Heart left ventricle (tissue), 13 donors: Measurements from ENCODE around the gene CCDC201.
"Not testable (repeated sequence)": the region's sequence is repeated elsewhere in the genome, so short reads cannot be mapped to it uniquely, and the experiment has no call there.

Experiments used
- CTCF ChIP-seq, 12 donors: fragments of 200-600 bp; sonication (generic) in 4 of 12; IDR thresholded peaks; one replicate each; pipeline versions ENCODE4 v1.5.0 to v1.8.0; 2018 to 2022; ENCODE audit warnings: antibody characterized with exemption in 12 of 12, mild to moderate bottlenecking in 5 of 12
- POLR2A ChIP-seq, 2 donors: fragments of 450-650 bp; IDR thresholded peaks; one replicate each; pipeline ENCODE4 v1.6.1; 2017; ENCODE audit warnings: antibody characterized with exemption in 2 of 2, mild to moderate bottlenecking in 2 of 2, moderate library complexity in 2 of 2
- donor health status: ischemic (EF 13 %, LVEDD 7.1; RV severe dilation, severe dysfunction).
- donor health status: DM: no; HTN: yes; CAD: no.
- donor health status: DM: no; HTN: no; CAD: no.
- donor health status: ischemic (EF 25% LVEDD 6.9; RV normal size, moderate dysfunction).
- donor health status: ischemic (EF 25% LVEDD 5.7; RV mildly dilated, moderate dysfunction).
- donor health status: ischemic (EF 35%, LVEDD 5.7; RV mildly dilated, moderate dysfunction).
- donor health status: nonischemic (EF 11% LVEDD 7.7; RV severe dilation, severe dysfunction).
- donor health status: DM: yes; HTN: yes; CAD: no.
- donor health status: PGD.
- donor health status: ischemic (EF 29% LVEDD 5.4; RV normal size, mild dysfunction).
- donor health status: nonischemic (EF 23%, LVEDD 6.1; RV moderate dilation, normal function).

- not testable (repeated sequence) for TF ChIP-seq CTCF, POLR2A (IDR thresholded peaks at IDR 0.05)
Measured at GRCh38 chr7:45856888-45857287, 16.0 kb downstream of the CCDC201 start.
